CD4-positive, alpha-beta T cell treated with Interleukin-4 for 4 hours (primary cell): ENCODE results near the gene DBT.
"Not testable (repeated sequence)": the region's sequence is repeated elsewhere in the genome, so short reads cannot be mapped to it uniquely, and the experiment has no call there.

Experiments
- DNase-seq: peaks from one replicate; pipeline ENCODE4 v3.0.0-alpha.2; 2020

The DBT gene

DNA sequence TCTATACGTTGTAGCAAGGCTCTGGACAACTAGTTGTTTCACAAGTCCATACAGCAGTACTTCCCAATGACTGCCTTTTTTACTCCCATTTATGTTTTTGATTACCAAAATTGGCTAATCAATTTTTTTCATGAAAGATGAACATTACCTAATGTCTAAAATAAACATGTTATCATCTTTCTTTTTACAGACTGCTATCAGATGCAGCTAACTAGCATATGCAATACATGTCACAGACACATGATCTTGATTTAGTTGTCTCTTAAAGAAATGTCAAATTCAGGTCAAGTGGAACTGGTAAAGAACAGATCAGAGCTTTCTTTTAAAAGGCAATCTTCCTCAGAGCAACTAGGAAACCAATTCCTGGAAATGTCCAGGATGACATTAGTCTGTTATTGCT is 630 bp upstream of the DBT start:
- no peak for DNase-seq

DNA sequence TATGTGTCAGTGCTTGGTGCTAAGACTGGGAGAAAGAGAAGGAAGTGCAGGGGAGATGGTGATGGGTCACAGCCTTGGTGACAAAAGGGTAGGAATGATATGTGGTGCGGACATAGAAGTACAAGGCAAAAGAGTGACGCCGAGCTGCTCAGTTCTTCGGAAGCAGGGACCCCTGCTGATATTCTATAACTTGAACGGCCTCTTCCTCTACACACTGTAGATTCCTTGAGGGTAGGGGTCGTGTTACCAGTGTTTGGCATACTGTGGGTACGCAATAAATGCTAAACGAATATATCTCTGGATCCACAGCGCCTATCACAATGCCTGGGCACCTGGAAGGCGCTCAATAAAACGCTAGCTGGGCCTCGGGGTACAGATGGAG is 488 bp downstream of the DBT start:
- DNase-seq, result no peak

DNA sequence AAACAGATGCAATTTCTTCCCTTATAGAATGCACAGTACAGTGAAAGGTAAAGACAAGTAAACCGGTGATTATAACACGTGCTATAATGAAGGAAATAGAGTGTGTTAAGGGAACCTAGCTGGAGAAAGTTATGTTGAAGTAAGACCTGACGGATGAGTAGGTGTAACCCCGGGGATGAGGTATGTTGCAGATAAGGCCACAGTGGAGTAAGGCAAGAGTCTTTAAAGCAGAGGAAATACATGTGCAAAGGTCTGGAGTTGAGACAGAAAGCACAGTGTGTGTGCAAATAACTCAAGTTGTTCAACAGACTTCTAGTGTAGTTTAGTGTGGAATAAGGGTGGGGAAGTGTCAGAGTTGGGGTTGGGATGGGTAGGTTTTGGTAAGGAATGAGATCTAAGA is 2.9 kb downstream of the DBT start:
- no peak for DNase-seq

DNA sequence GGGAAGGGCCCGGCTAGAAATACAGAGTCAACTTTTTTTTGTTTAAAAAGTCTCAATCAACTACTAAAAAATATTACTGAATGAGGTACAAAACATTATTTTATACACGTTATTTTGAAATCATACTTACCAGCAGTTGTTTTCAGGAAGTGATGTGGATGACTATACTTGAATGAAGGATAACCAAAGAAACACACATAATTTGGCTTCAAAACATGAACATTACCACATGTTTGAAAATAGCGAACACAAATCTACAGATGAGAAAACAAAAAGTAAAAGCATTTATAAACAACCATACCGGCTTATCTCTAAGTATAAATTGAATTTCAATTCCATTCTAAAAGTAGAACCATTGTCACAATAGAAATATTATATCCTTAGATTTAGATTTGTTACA is 9.0 kb downstream of the DBT start:
- no peak for DNase-seq

DNA sequence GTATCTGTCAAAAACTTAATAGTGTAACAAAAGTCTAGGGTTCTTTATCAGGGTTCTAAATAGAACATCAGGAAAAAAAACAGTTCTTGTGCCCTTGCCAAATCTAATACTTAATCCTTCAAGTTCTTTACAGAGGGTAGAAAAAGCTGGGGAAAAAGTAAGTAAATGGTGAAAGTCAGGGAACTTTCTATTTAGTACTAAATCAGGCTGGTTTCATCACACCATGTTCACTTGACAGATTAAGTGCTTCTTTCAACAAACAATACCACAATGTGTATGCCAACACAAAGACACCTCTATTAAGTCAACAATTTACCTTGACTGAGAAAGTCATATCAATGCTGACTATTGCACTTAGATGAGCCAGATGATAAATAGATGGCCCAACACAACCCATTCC is 9.7 kb downstream of the DBT start:
- DNase-seq, result no peak

DNA sequence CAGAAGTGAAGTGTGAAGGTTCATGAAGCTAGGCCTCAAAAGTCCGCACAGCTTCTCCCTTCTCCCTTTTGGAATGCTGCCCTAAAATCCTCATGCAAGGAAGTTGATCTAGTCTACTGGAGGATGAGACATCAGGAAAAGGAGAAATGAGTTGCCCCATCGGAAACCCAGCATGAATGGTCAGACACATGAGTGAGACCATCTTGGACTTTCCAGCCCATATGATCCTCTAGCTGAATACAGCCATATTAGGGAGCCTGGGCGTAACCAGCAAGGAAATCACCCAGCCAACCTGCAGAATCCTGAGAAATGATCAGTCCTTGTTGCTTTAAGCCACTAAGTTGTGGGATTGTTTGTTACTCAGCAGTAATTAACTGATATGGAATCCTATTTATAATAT is 12.5 kb downstream of the DBT start:
- no peak for DNase-seq

DNA sequence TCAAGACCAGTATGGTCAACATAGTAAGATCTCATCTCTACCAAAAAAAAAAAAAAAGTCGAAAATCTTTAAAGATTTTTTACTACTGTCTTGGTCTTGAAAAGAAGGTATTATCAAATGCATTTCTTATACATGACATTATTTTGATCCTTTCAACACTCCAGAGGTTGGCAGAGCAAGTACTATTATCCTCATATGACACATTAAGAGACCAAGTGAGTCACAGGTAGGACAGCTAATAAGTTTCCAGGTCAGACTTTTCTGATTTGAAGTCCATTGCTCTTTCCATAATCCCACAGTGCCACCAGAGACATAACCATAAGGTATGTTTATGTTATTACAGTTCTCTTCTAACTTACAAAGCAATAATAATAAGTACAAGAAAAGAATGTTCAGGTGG is 15.2 kb downstream of the DBT start:
- no peak for DNase-seq

DNA sequence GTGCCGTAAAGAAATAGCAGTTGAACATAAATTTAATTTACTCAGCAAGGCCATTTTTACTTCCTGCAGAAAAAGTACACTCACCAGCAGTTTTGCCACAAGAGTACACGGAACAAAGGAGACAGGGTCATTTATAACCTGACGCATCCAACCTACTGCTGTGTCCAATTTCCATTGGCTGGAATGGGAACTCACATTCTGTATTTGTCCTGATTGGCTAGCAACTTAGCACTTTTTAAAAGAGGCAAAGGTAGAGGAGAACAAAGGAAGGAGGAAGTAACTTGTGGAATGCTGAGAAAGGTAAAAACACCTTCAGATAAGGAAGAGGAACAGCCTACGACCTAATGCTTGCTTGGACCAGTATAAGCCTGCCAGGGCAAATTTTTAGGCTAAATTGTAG is 16.1 kb downstream of the DBT start:
- not testable (repeated sequence) for DNase-seq

DNA sequence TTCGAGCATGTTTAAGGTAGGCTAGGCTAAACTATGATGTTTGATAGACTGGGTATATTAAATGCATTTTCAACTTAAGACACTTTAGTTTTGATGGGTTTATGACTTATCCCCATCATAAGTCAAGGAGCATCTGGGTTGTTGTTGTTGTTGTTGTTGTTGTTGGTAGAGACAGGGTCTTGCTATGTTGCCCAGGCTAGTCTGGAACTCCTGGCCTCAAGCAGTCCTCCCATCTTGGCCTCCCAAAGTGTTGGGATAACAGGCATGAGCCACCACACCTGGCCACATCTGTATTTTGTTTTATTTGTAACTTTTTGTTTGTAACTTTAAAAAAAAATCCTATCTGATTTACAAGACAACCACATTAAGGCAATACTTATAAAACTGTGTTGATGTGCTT is 17.5 kb downstream of the DBT start:
- DNase-seq, result no peak

DNA sequence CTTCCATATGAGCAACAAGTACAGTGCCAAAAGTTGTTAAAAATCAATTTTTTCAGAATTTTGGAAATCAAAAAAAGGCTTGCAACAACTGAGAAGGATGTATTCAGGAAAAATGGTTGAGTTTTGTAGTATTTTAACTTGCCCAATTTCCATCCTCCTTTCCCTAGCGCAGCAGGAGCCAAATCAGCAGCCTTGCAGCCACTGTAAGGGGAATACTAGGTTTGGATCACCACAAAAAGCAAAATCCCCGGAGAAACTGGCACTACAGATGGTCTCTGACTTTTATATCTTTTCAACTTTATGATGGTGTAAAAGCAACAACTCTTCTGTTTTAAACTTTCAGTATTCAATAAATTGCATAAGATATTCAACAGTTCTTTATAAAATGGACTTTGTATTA is 17.9 kb downstream of the DBT start:
- no peak for DNase-seq

DNA sequence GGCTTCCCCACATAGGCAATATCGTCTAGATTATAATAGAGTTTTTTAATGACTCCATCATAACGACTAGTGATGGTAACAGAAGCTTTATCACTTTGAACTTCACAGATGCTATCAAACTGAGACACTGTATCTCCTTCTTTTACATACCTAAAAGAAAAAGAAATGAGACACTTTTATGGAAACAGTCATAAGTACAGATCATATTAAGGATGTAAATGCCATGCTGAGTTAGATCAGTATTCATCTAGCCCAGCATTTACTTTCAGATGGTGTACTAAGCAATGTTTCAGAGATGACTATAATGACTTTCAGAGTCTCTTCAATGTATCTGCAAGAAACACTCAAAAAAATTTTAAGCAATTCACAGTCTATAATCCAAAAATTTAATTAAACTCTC is 18.9 kb downstream of the DBT start:
- no peak for DNase-seq

DNA sequence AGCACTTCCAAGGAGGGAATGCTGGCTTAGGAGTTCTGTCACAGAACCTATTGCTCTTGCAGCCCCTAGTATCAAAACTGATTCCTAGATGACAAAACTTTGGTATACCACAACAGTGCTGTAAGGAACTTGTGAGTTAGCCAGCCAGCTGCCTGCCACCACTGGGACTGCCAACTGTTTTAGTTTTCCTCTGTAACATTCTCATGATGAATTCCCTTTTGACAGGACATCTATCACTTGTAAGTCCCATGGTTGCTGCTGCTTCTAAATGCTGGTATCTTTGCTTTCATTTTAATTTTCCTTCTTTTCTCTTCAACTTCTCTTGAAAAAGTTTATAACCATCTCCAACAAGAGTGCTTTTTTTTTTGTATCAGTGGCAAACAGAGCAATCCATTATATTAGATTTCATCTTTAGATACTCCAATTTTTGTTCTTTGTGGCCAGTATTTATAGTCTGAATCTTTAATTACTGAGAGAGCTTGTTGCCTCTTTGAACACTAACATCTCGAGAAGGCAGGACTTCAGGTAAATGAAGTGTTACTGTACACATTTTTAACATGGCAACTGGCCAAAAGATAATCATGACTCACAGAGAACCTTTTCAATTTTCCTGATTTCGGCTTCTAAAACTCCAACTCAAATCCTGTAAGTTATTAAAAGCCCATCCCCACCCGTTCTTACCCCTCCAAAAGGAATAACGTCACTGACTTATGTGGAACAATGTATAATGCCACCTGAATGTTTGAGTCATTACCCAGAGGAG is 19.8 kb downstream of the DBT start:
- no peak for DNase-seq

DNA sequence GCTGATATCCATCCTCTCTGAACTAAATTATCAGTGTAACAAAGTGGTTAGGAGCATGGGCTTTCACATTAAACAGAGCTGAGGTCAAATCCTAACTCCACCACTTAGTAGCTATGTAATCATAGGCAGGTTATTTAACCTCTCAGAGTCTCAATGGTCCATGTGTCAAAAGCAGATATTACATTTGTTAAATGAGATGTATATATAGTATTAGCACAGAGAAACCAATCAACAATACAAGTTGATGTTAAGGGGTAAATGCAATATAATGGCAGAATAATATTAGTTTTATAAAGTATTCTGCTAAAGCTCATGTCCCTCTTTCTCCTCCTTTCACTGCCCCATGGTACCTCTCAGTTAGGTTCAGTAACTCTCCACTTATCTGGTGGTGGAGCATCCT is 27.2 kb downstream of the DBT start:
- no peak for DNase-seq

DNA sequence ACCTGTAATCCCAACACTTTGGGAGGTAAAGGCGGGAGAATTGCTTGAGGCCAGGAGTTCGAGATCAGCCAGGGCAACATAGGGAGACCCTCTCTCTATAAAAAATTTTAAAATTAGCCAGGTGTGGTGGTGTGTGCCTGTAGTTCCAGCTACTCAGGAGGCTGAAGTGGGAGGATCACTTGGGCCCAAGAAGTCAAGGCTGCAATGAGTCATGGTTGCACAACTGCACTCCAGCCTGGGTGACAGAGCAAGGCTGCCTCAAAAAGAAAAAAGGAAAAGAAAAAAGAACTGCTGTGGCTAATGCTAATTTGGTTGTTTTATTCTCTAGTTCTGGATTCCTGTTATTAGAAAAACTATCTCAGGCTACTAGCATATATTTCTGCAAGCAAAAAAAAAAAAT is 29.8 kb downstream of the DBT start:
- no peak for DNase-seq

DNA sequence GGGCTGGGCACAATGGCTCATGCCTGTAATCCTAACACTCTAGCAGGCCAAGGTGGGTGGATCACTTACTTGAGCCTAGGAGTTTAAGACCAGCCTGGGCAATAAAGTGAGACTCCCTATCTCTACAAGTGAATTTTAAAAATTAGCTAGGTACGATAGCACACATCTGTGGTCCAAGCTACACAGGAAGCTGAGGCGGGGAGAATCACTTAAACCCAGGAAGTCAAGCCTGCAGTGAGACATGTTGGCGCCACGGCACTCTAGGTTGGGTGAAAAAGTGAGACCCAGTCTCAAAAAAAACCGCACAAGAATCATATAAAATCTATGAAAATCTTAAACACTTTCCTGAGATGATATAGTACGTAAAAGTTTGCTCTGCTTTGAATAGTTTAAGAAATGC is 30.2 kb downstream of the DBT start:
- DNase-seq, result no peak

DNA sequence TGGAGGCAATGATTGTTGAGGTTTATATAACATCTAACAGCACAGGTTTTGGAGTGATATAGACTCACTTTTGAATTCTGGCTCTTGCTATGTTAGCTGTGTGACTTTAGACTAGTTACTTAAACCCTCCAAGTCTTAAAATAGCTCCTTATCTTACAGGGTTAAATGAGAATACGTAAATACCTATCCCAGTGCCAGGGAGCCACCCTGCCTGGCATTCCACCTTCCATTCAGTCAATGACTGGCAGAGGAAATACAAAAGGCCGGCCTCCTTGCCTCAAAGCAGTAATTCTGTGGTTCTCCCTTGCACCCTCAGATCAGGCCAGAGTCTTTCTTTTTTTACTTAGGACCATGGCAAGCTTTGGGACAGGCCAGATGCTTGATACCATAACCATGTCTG is 31.8 kb downstream of the DBT start:
- DNase-seq, result no peak

DNA sequence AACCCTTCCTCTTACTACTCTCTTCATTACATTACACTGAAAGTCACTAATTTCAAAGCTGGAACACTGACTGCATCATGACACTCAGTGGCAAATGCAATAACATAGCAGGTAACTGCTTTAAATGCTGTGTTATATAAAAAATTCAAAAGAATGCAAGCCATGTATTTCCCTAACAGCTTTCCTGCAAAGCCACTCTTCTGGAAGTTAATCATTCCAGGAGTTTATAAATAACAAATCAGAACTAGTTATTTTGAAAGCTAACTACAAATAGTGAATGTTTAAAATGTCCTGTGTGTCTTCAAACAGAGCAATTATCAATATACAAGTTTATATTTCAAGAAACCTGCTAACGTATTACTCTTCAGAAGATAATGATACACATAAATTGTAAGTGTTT is 34.5 kb downstream of the DBT start:
- no peak for DNase-seq

DNA sequence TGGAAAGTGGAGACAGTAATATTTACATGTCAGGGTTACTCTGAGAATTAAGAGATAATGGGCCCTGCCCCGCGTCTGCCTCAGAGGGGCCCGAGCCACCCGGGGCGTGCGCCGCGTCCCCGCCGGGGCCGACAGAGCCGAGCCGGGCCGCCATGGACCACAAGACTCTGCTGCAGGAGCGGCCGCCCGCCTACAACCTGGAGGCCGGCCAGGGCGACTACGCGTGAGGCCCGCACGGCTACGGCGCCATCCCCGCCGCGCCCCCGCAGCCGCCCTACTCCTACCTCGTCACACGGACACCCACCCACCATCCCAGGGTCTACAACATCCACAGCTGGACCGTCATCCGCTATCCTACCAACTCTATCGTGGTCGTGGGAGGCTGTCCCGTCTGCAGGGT is 36.5 kb downstream of the DBT start:
- no peak for DNase-seq

DNA sequence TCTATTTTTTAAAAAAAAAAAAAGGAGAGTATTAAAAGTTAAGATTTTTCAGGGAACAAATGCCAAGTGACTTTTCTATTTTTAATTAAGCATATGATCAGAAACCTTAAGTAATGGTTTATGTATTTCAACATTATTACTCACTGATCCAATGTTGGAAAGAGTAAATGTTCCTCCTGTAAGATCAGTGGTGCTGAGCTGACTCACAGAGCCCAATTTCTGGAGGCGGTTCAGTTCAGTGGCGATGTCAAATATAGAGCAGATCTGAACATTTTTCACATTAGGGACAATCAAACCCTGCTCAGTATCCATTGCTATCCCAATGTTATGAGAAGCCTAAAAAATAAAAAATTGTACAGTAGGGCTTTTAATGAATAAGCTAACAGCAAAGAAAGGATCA is 43.3 kb downstream of the DBT start:
- no peak for DNase-seq

DNA sequence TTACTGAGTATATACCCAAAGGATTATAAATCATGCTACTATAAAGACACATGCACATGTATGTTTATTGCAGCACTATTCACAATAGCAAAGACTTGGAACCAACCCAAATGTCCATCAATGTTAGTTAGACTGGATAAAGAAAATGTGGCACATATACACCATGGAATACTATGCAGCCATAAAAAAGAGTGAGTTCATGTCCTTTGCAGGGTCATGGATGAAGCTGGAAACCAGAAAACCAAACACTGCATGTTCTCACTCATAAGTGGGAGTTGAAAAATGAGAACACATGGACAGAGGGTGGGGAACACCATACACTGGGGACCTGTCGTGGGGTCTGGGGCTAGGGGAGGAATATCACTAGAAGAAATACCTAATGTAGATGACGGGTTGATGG is 44.0 kb downstream of the DBT start:
- DNase-seq, result not testable (repeated sequence)

DNA sequence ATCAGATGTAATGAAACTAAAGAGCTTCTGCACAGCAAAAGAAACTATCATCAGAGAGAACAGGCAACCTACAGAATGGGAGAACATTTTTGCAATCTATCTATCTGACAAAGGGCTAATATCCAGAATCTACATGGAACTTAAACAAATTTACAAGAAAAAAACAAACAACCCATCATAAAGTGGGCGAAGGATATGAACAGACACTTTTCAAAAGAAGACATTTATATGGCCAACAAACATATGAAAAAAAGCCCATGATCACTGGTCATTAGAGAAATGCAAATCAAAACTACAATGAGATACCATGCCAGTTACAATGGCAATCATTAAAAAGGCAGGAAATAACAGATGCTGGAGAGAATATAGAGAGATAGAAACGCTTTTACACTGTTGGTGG is 44.5 kb downstream of the DBT start:
- not testable (repeated sequence) for DNase-seq

DNA sequence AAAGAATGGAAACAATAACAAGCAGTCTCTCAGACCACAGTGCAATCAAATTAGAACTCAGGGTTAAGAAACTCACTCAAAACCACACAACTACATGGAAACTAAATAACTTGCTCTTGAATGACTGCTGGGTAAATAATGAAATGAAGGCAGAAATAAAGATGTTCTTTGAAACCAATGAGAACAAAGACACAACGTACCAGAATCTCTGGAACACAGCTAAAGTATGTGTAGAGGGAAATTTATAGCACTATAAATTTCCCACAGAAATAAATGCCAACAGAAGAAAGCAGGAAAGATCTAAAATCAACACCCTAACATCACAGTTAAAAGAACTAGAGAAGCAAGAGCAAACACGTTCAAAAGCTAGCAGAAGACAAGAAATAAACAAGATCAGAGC is 46.9 kb downstream of the DBT start:
- DNase-seq, result not testable (repeated sequence)

DNA sequence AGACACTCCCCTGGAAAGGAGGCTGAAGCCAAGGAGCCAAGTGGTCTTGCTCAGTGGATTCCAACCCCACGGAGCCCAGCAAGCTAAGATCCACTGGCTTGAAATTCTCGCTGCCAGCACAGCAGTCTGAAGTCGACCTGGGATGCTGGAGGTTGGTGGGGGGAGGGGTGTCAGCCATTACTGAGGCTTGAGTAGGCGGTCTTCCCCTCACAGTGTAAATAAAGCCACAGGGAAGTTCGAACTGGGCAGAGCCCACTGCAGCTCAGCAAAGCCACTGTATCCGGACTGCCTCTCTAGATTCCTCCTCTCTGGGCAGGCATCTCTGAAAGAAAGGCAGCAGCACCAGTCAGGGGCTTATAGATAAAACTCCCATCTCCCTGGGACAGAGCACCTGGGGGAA is 49.6 kb downstream of the DBT start:
- not testable (repeated sequence) for DNase-seq

DNA sequence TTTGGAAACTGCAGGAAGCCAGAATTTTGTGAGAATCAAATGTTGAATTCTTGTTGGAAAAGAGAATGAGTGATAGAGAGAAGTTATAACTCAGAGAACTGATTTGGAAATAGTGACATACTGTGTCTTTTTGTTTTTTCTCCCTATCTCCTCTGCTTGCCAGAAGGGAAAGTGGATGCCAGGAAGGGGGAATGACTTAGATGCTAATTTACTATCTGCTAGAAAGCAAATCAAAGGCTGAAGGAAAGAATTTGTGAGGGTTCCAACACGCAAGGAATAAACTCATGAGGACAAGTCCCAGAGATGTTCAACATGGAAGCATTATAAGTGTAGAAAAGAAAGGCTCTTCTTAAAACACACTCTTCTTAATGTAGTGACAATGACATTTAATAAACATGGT is 51.0 kb downstream of the DBT start:
- no peak for DNase-seq

DNA sequence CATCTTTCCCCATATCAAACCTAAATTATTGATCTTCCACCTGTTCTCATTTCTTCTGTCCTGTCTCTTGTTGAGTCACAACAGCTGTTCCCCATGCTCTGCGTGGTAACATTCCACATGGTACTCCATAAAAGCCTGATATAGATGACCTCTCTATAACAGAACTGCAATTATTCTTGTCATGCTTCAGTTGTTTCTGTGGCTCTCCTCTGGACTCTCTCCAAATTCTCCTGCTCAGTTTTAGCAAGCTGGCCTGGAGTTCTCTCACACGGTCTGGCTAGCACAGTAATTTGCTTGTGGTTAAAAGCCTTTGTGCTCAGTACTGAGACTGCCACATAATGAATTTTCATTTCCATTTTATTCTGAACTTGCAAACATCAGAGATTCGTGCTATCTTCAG is 61.0 kb downstream of the DBT start:
- DNase-seq, result no peak

DNA sequence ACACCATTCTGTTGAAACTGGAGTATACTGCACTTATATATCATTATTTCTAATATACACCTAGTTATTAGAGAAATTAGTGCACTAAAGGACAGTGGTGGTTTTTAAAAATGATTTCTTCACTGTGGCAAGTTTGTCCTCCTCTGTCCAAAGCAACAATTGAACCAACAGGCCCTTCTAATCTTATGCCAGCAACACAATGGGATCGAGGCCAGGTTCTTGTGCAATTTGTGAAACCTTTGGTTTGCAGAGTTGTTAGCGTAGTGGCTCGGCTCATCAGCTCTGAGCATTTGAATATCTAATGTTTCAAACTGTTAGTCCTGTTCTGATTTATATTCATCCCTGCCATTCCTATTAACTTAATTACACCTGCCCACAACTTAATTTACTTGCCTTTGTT is 61.7 kb downstream of the DBT start:
- no peak for DNase-seq
